ENCODE measurements around the gene COX15. TPM values are rescaled to one million over a fixed set of nuclear protein-coding genes. Genes with fewer than 3 reads are reported as not detected.

COX15 gene
- total RNA-seq, 1 experiment from 2014 or later, result 41.4 TPM

DNA sequence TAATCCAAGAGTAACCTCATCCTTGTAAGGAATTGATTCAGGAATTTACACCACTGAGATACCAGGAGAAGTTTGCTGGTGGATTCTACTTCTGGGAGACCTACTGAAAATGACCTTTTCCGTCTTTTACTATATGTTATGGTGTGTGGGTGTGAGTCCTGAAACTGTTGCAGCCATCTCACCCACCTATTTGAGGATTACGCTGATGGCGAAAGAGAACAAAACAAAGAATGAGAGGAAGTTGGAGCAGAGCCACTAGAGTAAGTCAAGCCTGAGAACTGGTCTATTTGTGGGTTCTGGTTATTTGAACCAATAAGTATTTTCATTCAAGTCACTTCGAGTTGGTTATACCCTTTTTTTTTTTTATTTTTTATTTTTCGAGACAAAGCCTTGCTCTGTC, 37.8 kb upstream of the COX15 start (continued):
- TF ChIP-seq ATF1 (CRISPR knock-in tag; IDR thresholded peaks at IDR 0.05), result no peak
- TF ChIP-seq, protein P1, sequence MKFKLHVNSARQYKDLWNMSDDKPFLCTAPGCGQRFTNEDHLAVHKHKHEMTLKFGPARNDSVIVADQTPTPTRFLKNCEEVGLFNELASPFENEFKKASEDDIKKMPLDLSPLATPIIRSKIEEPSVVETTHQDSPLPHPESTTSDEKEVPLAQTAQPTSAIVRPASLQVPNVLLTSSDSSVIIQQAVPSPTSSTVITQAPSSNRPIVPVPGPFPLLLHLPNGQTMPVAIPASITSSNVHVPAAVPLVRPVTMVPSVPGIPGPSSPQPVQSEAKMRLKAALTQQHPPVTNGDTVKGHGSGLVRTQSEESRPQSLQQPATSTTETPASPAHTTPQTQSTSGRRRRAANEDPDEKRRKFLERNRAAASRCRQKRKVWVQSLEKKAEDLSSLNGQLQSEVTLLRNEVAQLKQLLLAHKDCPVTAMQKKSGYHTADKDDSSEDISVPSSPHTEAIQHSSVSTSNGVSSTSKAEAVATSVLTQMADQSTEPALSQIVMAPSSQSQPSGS (CRISPR knock-in tag; IDR thresholded peaks at IDR 0.05; ENCODE audit: borderline replicate concordance, low read depth), result no peak
- no peak for TF ChIP-seq GABPB1 (CRISPR knock-in tag; IDR thresholded peaks at IDR 0.05)
- TF ChIP-seq GRHL2 (CRISPR knock-in tag; IDR thresholded peaks at IDR 0.05; ENCODE audit: insufficient replicate concordance, severe bottlenecking), result no peak
- no peak for TF ChIP-seq ZNF671 (CRISPR knock-in tag; IDR thresholded peaks at IDR 0.05)
- no peak for TF ChIP-seq SMAD3 (CRISPR knock-in tag; IDR thresholded peaks at IDR 0.05; ENCODE audit: borderline replicate concordance)
- no peak for TF ChIP-seq ELF4 (CRISPR knock-in tag; IDR thresholded peaks at IDR 0.05; ENCODE audit: low read depth)
- TF ChIP-seq, protein P2, sequence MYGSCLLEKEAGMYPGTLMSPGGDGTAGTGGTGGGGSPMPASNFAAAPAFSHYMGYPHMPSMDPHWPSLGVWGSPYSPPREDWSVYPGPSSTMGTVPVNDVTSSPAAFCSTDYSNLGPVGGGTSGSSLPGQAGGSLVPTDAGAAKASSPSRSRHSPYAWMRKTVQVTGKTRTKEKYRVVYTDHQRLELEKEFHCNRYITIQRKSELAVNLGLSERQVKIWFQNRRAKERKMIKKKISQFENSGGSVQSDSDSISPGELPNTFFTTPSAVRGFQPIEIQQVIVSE (CRISPR knock-in tag; IDR thresholded peaks at IDR 0.05; ENCODE audit: borderline replicate concordance), result no peak
- TF ChIP-seq FOXK1 (CRISPR knock-in tag; IDR thresholded peaks at IDR 0.05), result no peak
- no peak for TF ChIP-seq ZNF232 (CRISPR knock-in tag; IDR thresholded peaks at IDR 0.05)

DNA sequence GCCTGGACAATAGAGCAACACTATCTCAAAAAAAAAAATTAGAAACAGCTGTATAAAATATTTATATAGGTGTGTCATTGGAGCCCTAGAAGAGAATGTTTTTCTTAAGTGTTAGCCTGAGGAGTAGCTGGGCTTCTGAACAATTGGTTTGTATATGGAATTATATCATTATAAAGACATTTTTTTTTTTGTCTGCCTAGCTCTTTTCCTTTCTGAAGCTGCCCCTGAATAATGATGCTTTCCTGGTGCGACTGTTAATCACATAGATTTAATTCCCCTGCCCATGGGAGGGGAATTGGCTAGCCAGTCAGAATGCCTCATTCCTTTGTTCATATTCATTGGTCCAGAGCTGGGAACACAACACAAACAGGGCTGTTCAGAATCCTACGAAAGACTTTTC, 36.6 kb upstream of the COX15 start:
- H3K9me3 Mint-ChIP-seq, result peaks cover 3% of the 10 kb centered on the region; the same call in 1 of the 2 replicates
- no peak overlapping the region for H3K4me3 Mint-ChIP-seq
- ChIA-PET CTCF (no interaction called here), POLR2A (no interaction called here)
- no peaks in the 10 kb centered on the region for H3K36me3 Mint-ChIP-seq
- H3K4me1 Mint-ChIP-seq, result no peaks in the 10 kb centered on the region
- no peaks in the 10 kb centered on the region for H3K27me3 Mint-ChIP-seq (ENCODE audit: low read depth)
- ATAC-seq (no peak), DNase-seq (ENCODE audit: low spot score) (no peak)
- no peak overlapping the region for H3K27ac Mint-ChIP-seq
- TF ChIP-seq, protein P3, sequence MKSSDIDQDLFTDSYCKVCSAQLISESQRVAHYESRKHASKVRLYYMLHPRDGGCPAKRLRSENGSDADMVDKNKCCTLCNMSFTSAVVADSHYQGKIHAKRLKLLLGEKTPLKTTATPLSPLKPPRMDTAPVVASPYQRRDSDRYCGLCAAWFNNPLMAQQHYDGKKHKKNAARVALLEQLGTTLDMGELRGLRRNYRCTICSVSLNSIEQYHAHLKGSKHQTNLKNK (CRISPR knock-in tag; IDR thresholded peaks at IDR 0.05), result no peak
- TF ChIP-seq ATF1 (CRISPR knock-in tag; IDR thresholded peaks at IDR 0.05) (no peak), MXD4 (CRISPR knock-in tag; IDR thresholded peaks at IDR 0.05; ENCODE audit: borderline replicate concordance) (no peak), JUN (CRISPR knock-in tag; IDR thresholded peaks at IDR 0.05) (no peak), SMAD3 (CRISPR knock-in tag; IDR thresholded peaks at IDR 0.05; ENCODE audit: borderline replicate concordance) (no peak), KAT7 (CRISPR knock-in tag; IDR thresholded peaks at IDR 0.05; ENCODE audit: borderline replicate concordance) (no peak), CREM (CRISPR knock-in tag; IDR thresholded peaks at IDR 0.05) (no peak), PRRX2 (CRISPR knock-in tag; IDR thresholded peaks at IDR 0.05) (no peak), GTF2I (CRISPR knock-in tag; conservative IDR thresholded peaks at IDR 0.05) (no peak)
- TF ChIP-seq, protein P4, sequence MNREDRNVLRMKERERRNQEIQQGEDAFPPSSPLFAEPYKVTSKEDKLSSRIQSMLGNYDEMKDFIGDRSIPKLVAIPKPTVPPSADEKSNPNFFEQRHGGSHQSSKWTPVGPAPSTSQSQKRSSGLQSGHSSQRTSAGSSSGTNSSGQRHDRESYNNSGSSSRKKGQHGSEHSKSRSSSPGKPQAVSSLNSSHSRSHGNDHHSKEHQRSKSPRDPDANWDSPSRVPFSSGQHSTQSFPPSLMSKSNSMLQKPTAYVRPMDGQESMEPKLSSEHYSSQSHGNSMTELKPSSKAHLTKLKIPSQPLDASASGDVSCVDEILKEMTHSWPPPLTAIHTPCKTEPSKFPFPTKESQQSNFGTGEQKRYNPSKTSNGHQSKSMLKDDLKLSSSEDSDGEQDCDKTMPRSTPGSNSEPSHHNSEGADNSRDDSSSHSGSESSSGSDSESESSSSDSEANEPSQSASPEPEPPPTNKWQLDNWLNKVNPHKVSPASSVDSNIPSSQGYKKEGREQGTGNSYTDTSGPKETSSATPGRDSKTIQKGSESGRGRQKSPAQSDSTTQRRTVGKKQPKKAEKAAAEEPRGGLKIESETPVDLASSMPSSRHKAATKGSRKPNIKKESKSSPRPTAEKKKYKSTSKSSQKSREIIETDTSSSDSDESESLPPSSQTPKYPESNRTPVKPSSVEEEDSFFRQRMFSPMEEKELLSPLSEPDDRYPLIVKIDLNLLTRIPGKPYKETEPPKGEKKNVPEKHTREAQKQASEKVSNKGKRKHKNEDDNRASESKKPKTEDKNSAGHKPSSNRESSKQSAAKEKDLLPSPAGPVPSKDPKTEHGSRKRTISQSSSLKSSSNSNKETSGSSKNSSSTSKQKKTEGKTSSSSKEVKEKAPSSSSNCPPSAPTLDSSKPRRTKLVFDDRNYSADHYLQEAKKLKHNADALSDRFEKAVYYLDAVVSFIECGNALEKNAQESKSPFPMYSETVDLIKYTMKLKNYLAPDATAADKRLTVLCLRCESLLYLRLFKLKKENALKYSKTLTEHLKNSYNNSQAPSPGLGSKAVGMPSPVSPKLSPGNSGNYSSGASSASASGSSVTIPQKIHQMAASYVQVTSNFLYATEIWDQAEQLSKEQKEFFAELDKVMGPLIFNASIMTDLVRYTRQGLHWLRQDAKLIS (CRISPR knock-in tag; IDR thresholded peaks at IDR 0.05; ENCODE audit: borderline replicate concordance), result no peak
- TF ChIP-seq, protein P5, sequence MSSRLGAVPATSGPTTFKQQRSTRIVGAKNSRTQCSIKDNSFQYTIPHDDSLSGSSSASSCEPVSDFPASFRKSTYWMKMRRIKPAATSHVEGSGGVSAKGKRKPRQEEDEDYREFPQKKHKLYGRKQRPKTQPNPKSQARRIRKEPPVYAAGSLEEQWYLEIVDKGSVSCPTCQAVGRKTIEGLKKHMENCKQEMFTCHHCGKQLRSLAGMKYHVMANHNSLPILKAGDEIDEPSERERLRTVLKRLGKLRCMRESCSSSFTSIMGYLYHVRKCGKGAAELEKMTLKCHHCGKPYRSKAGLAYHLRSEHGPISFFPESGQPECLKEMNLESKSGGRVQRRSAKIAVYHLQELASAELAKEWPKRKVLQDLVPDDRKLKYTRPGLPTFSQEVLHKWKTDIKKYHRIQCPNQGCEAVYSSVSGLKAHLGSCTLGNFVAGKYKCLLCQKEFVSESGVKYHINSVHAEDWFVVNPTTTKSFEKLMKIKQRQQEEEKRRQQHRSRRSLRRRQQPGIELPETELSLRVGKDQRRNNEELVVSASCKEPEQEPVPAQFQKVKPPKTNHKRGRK (CRISPR knock-in tag; IDR thresholded peaks at IDR 0.05; ENCODE audit: borderline replicate concordance), result no peak
- TF ChIP-seq, protein P6, sequence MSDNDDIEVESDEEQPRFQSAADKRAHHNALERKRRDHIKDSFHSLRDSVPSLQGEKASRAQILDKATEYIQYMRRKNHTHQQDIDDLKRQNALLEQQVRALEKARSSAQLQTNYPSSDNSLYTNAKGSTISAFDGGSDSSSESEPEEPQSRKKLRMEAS (CRISPR knock-in tag; IDR thresholded peaks at IDR 0.05), result no peak
- TF ChIP-seq, protein P7, sequence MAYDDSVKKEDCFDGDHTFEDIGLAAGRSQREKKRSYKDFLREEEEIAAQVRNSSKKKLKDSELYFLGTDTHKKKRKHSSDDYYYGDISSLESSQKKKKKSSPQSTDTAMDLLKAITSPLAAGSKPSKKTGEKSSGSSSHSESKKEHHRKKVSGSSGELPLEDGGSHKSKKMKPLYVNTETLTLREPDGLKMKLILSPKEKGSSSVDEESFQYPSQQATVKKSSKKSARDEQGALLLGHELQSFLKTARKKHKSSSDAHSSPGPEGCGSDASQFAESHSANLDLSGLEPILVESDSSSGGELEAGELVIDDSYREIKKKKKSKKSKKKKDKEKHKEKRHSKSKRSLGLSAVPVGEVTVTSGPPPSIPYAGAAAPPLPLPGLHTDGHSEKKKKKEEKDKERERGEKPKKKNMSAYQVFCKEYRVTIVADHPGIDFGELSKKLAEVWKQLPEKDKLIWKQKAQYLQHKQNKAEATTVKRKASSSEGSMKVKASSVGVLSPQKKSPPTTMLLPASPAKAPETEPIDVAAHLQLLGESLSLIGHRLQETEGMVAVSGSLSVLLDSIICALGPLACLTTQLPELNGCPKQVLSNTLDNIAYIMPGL (CRISPR knock-in tag; IDR thresholded peaks at IDR 0.05), result no peak
- TF ChIP-seq, protein P8, sequence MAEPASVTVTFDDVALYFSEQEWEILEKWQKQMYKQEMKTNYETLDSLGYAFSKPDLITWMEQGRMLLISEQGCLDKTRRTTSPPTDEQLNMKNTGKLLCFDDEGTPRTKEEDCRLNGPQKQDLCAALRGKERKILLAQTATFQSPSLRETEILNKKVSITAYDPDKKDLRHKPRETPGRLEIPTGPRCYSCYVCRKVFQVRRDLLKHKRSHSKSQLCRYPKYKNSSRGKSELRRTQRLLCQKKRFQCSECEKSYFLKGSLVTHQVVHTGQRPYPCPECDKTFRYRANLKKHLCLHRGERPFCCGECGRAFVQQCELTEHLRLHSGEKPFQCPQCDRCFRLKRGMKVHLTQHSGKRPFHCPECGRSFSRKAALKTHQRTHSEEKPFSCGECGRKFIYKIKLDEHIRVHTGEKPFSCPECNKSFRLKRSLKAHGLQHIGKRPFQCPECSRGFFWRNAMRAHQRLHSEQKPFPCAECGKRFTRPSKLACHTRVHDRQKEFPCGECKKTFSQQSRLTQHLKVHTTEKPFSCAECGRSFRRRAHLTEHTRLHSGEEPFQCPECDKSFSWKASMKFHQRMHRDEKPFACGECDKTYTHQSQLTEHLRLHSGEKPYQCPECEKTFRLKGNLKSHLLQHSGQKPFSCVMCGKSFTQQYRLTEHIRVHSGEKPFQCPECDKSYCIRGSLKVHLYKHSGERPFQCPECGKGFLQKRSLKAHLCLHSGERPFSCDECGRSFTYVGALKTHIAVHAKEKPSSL (CRISPR knock-in tag; conservative IDR thresholded peaks at IDR 0.05), result no peak
